HT1080 (cell line): ENCODE results near the gene COQ10B. TPM values are rescaled to one million over a fixed set of nuclear protein-coding genes. Genes with fewer than 3 reads are reported as not detected.
"Not testable (repeated sequence)": the region's sequence is repeated elsewhere in the genome, so short reads cannot be mapped to it uniquely, and the experiment has no call there.

Experiments used
- DNase-seq: peaks from one replicate; pipeline ENCODE4 v3.0.0-alpha.2; 2015; ENCODE audit warnings: low read depth
- polyA plus RNA-seq, 2 experiments: library from polyadenylated mRNA; depleted of rRNA; stranded (reverse); fragments of >200 nt; gene quantifications; 2 replicates each; pipeline ENCODE4 v1.2.3, GENCODE V29; 2015
- total RNA-seq: library from RNA; depleted of rRNA; stranded (reverse); fragments of >200 nt; shearing (Covaris generic); gene quantifications from 2 replicates; pipeline ENCODE4 v1.2.3, GENCODE V29; 2014; rRNA removed

Gene COQ10B
- total RNA-seq, result 20.2 and 22.3 TPM in 2 replicates
- 27.7 and 28.5 TPM in 2 replicates for polyA plus RNA-seq (2015; cell fraction: cytosol; rRNA removed)
- polyA plus RNA-seq (2015; cell fraction: nucleus; rRNA removed), result 13.5 and 14.0 TPM in 2 replicates

DNA sequence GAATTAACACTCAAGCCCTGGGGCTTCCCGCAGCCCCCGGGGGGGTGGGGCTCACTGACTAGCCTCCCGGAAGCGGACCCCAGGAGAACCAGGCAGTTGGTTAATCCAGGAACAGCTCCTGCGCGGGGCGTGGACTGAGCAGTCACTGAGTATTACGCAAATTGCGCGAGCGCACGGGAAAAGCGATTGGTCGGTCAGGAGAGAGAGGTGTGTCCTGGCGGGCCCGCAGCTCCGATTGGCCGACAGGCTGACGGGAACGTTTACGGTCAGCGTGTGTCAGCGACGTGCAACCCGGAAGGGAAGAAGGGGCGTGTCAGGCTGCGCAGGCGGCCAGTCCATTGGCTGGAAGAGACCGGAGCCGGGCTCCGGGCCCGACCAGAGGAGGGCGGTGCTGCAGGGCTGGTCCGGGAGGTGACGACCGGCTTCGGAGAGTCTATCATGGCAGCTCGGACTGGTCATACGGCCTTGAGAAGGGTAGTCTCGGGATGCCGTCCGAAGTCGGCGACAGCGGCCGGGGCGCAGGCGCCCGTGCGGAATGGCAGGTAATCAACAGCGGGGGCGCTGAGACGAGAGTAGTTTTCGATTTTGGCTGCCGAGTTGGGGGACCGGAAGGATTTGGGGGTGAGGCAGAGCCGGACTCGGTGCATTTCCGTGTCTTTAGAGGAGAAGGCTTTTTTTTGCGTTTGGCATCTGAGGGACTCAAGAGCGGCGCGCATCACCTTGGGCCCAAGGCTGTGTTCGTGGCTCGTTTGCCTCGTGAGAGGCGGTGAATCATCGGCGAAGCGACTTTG is at the start of gene COQ10B:
TSS of gene COQ10B (plus strand) at position 430 of the 791 bp plus-strand sequence. CDS start at position 439, 9 bp downstream.
- peak; percentile 100 for DNase-seq

DNA sequence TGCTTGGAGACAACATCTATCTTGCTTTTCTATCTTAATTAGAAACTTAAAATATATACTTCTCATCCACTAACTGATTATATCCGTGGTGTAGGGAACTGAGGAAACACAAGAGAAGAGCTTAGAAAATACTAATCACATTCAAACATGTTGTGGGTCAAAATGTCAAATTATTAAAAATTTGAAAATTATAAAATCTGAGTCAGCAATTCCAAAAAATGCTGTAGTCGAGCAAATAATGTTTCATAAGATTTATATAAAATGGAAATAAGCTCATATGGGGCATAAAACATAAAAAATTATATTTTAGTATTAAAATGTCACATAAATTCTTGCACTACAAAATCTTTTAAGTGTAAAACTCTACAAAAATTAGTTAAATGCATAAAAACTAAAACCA is 47.8 kb upstream of the COQ10B start:
- no peak for DNase-seq

DNA sequence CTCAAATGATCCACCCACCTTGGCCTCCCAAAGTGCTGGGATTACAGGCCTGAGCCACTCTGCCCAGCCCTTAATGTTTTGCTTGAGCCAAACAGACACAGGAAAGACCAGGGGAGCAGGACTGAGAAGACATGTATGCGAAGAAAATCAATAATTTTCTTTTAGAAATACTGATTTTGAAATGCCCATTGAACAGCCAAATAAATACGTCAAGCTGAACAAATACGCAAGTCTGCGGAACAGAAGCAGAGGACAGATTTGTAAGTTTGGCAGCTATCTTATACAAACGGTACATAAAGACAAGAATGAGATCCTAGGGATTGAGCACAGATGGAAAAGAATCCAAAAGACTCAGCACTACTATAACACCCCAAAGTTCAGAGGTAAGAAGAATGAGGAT is 39.3 kb upstream of the COQ10B start:
- no peak for DNase-seq

- no peak for DNase-seq
These were observed 38.8 kb upstream of the COQ10B start for GRCh38 chr2:197414515-197414914.

DNA sequence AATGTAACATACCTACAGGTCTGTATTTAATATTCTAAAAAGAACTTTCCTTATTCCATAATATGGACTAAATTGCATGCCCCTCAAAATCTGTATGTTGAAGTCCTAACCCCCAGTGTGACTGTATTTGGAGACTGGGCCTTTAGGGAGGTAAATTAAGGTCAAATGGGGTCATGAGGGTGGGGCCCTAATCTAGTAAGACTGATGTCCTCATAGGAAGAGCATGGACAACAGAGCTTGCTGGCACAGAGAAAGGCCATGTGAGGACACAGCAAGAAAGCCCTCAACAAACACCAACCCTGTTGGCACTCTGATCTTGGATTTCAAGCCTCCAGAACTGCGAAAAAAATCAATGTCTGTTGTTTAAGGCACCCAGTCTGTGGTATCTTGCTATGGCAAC is 37.1 kb upstream of the COQ10B start:
- DNase-seq, result no peak

DNA sequence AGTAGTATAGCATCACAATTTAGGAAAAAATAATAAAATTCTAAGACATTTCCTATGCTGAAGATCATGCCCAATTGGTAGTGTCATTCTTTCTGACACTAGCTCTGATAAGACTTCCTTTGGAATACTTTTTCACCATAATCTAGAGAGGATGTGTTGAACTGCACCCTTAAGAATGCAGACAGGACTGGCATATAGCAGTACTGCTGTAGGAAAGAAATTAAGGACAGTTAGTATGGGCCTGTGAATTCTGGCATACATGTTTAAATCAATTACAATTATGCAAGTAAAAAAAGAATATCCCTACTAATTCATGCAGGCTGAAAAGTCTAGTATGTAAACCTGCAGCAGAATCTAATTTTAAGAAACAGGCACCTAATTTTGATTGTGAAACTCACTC is 33.9 kb upstream of the COQ10B start:
- DNase-seq, result no peak

GRCh38 chr2:197423307-197423706 is 30.0 kb upstream of the COQ10B start:
- no peak for DNase-seq

GRCh38 chr2:197425550-197425949 is 27.8 kb upstream of the COQ10B start:
- DNase-seq, result no peak

DNA sequence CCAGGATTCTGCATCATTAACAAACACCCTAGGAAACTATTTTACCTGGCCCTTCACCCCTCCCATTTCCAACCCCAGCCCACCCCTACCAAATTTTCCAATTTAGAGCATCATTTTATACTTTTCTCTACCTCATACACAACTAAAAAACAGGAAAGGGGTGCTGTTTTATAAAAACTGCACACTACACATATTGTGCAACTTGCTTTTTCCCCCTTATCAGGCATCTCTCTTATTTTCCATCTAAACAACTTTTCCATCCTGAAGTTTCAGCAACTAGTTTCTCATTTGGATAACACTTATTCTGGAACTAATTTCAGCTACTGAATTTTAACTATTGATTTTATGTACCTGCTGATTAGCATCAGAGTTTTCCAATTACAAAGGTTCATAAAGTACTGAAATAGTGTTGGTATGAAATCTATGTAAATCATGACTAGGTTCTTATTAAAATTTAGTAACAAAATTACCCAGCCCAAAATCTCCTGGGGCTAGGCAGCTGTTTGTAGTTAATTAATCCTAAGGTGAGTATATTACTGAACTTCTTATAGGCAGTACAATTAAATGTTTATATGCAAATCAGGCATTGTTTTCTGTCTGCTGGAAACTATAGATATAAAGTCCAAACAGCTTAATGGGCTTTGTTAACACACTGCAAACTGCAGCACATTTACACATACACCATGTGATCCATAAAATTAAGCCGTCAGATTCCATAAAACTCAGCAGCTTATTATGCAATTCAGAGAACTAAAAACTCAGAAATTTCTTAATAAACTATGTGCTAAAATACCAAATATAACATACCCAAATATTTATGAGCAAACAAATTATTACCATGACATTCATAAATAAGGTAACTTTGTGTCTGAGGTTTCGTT is 26.4 kb upstream of the COQ10B start:
- DNase-seq, result no peak

- DNase-seq, result no peak
These were observed 25.4 kb upstream of the COQ10B start for GRCh38 chr2:197427986-197428385.

- DNase-seq, result no peak
These were observed 21.5 kb upstream of the COQ10B start for GRCh38 chr2:197431858-197432257.

DNA sequence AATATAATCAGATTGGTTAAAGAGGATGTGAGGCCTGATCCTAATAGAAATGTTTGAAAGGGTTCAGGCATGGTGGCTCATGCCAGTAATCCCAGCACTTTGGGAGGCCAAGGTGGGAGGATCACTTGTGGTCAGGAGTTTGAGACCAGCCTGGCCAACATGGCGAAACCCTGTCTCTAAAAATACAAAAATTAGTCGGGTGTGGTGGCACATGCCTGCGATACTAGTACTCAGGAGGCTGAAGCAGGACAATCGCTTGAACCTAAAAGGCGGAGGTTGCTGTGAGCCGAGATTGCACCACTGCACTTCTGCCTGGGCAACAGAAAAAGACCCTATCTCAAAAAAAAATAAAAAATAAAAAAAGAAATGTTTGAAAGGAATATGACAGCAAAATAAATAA is 20.8 kb upstream of the COQ10B start:
- DNase-seq, result not testable (repeated sequence)

- no peak for DNase-seq
These were observed 19.4 kb upstream of the COQ10B start for GRCh38 chr2:197433780-197434438.

DNA sequence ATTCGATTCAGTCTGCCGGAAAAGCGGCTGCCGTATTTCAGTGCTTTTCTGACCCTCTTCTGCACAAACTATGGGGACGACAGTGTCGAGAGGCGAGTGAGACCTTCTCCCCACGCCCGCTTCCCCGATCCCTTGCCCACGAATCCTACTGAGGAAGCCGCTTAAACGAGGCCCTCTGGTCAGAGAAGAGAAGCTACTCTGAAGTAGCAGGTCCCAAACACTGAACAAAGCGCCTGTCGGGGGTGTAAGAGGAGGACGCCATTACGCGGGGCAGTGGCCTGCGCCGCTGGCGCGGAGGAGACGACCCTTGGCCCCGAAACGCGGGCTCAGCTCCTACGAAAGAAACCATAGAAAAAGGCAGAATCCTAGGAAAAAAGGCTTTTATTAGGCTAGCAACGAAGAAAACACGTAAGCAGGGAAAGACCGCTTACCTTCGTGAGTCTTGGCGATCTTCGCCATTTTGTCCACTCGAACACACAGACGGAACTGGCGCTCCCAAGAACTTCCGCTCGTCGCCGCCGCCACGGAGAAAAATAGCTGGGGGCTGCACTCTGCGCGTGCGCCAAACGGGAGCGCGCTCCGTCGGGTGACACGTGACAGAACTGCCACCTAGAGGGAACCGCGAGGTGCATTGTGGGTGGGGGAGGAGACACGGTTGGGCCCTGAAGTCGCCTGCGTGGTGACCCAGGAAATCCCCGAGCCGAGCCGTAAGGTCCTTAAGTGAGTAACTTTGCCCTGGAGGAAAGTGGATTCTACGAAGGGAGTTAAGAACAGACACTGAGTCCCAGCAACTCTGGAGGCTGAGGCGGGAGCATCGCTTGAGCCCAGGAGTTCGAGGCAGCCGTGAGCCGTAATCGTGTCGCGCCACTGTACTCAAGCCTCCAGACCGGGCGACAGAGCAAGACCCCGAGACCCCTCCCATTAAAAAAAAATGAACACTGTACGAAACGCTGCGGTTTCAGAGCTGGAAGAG is 18.5 kb upstream of the COQ10B start, which contains the start of gene SF3B1:
TSS of gene SF3B1 (minus strand) at position 488 of the 973 bp plus-strand sequence. CDS start at position 459, 29 bp downstream.
- DNase-seq, result peak; percentile 97

DNA sequence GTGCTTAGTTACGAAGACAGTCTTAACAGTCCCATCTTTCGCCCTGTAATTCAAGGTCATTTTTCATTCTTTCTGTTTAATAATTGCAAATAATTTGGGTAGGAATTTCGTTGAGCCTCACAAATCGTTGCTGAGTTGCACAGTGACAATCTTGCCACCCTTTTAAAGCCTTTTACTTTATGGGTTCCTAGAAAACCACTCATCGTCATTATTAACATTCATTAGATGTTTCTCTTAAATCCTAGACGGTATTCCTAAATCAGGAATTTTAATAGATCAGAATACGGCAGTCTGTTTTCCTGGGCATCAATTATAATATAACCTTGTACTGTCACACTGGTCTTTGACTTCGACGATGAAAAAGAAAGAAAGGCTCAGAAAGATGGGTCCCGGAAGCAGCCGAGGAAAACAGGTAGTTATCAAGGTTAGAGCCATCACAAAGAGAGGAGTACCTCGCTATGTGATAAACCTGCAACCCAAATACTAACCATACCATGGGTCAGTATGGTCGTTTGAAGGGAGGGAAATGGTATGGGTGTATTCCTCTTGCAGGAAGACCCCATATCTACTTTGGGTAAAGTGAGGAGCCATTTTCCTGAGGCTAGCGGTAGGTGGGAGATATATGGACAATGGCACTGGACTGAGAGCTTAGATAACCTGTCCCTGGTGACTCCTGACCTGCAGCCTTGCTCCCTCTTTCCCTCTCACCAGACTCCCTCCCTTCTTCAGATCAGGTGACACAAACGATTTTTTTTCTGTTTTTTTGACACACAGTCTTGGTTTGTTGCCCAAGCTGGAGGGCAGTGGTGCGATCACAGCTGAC is 17.5 kb upstream of the COQ10B start:
- DNase-seq, result no peak

DNA sequence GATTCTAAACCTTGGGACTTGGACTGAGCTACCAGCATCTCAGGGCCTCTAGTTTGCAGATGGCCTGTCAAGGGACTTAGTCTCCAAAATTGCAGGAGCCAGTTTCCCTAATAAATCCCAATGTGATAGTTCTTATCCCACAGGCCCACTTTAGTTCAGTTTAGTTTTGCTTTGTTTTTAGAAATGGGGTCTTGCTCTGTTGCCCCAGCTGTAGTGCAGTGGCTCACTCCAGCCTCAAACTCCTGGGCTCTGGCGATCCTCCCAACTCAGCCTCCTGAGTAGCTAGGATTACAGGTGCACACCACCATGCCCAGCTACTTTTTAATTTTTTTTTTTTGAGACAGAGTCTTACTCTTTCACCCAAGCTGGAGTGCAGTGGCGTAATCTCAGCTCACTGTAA is 16.0 kb upstream of the COQ10B start:
- DNase-seq, result no peak

DNA sequence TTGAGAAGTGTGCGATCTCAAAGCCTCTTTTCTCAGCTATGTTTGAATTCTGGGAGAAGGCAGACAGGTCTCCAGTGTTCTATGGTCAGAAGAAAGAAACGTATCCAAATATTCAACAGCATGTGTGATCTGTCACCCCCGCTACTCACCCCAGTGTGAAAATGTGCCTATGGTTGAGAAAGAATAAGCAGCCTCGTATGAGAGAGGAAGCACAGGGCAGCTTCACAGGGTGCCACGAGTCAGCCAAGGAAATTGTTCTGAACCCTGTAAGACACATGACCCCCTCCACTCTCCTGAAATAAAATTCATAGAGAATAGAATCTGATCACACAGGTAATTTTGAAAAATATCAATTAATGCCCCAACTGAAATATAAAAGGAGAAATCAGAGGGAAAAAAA is 10.5 kb upstream of the COQ10B start:
- DNase-seq, result peak; percentile 41

- no peak for DNase-seq
These were observed 7.6 kb upstream of the COQ10B start for GRCh38 chr2:197445746-197446145.

- DNase-seq, result no peak
These were observed 6.5 kb upstream of the COQ10B start for GRCh38 chr2:197446844-197447243.
